Endothelial cell (in vitro differentiated cells): ENCODE measurements around the gene IRF4. TPM values are rescaled to one million over a fixed set of nuclear protein-coding genes. Genes with fewer than 3 reads are reported as not detected.

Experiments used
- DNase-seq: peaks from one replicate; pipeline ENCODE4 v3.0.0; 2021; ENCODE audit warnings: low spot score
- H3K27ac Mint-ChIP-seq: one replicate; pipeline ENCODE4 v1.8.0; 2021; ENCODE audit warnings: mixed read lengths, inconsistent platforms; ENCODE audit not compliant: unreplicated experiment
- H3K27me3 Mint-ChIP-seq: one replicate; pipeline ENCODE4 v1.8.0; 2021; ENCODE audit warnings: mild to moderate bottlenecking, moderate library complexity, mixed read lengths, inconsistent platforms; ENCODE audit not compliant: unreplicated experiment
- H3K36me3 Mint-ChIP-seq: one replicate; pipeline ENCODE4 v1.8.0; 2021; ENCODE audit warnings: mild to moderate bottlenecking, low read depth, mixed read lengths, inconsistent platforms; ENCODE audit not compliant: unreplicated experiment
- H3K4me1 Mint-ChIP-seq: one replicate; pipeline ENCODE4 v1.8.0; 2021; ENCODE audit warnings: mild to moderate bottlenecking, mixed read lengths, inconsistent platforms; ENCODE audit not compliant: unreplicated experiment
- H3K4me3 Mint-ChIP-seq: one replicate; pipeline ENCODE4 v1.8.0; 2021; ENCODE audit warnings: mild to moderate bottlenecking, mixed read lengths, inconsistent platforms; ENCODE audit not compliant: unreplicated experiment
- H3K9me3 Mint-ChIP-seq: one replicate; pipeline ENCODE4 v1.8.0; 2021; ENCODE audit warnings: mixed read lengths, inconsistent platforms; ENCODE audit not compliant: unreplicated experiment
- total RNA-seq: library from RNA; stranded (reverse); fragmentation: NEBNext Ultra II Directional; extraction: Animal tissue kit (Norgen Biotek cat#: 25700); gene quantifications from one replicate; pipeline ENCODE4 v1.2.1, GENCODE V29; 2021; ENCODE audit not compliant: unreplicated experiment
- TF ChIP-seq, protein P1 (sequence below): fragments of 200-600 bp; sonication (generic); IDR thresholded peaks from one replicate; pipeline ENCODE4 v1.5.0; 2021; ENCODE audit warnings: antibody characterized with exemption; ENCODE audit not compliant: unreplicated experiment

Gene IRF4
- total RNA-seq, 1 donor from 2014 or later, result not detected

DNA sequence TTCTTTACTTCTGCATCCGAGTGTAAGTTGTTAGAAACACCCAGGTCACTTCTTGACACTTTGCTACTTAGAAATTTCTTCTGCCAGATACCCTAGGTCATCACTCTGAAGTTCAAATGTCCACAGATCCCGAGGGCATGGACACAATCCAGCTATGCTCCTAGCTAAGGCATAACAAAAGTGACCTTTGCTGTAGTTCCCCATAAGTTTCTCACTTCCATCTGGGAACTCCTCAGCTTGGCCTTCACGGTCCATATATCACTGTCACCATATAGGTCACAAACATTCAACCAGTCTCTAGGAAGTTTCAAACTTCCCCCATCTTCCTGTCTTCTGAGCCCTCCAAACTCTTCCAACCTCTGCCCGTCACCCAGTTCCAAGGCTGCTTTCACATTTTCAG lies 65.3 kb downstream of the IRF4 start:
- Mint-ChIP-seq H3K27me3 (peaks cover 3% of the 10 kb centered on the region), H3K36me3 (no peaks in the 10 kb centered on the region), H3K27ac (no peak overlapping the region), H3K4me1 (no peaks in the 10 kb centered on the region), H3K9me3 (no peaks in the 10 kb centered on the region), H3K4me3 (no peak overlapping the region)
- TF ChIP-seq, protein P1, sequence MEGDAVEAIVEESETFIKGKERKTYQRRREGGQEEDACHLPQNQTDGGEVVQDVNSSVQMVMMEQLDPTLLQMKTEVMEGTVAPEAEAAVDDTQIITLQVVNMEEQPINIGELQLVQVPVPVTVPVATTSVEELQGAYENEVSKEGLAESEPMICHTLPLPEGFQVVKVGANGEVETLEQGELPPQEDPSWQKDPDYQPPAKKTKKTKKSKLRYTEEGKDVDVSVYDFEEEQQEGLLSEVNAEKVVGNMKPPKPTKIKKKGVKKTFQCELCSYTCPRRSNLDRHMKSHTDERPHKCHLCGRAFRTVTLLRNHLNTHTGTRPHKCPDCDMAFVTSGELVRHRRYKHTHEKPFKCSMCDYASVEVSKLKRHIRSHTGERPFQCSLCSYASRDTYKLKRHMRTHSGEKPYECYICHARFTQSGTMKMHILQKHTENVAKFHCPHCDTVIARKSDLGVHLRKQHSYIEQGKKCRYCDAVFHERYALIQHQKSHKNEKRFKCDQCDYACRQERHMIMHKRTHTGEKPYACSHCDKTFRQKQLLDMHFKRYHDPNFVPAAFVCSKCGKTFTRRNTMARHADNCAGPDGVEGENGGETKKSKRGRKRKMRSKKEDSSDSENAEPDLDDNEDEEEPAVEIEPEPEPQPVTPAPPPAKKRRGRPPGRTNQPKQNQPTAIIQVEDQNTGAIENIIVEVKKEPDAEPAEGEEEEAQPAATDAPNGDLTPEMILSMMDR, result no peak
- no peak for DNase-seq

Other genes with a start within 250 kb of the IRF4 start
- gene DUSP22, start 99.3 kb upstream of the IRF4 start, total RNA-seq, result 57.3 TPM